ENCODE measurements around the gene LBH.
"Not testable (repeated sequence)": the region's sequence is repeated elsewhere in the genome, so short reads cannot be mapped to it uniquely, and the experiment has no call there.

LBH gene

DNA sequence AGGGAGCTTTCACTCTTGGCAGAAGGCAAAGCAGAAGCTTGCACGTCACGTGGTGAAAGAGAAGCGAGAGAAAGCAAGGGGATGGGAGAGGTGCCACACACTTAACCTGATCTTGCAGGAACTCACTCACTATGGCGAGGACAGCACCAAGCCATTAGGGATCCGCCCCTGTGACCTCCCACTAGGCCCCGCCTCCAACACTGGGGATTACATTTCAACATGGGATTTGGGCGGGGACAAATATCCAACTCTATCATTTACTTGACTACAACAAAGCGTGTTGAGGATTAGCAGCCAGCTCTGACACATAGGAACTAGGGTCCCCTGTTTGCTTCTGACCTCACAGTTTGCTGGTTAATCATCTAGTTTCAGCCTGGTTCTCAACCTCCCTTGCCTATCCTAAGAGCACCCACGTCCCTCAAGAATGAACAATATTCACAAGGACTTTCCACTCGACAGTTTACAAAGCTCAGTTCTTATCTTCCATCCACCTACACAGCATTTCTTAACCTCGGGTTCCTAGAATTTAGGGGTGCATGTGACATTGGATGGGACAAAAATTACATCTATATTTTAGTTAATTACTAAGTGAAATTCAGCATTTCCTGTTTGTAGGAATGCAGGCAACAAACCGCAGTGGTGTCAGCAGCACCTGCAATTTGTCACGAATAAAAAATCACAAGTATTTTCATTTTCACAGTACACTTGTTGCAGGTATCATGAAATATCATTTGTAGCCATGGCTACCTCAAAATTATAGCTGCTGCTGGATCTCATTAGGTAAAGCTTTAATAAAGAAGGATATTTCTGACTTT is 36.0 kb downstream of the LBH start:
- TF ChIP-seq, protein P1, sequence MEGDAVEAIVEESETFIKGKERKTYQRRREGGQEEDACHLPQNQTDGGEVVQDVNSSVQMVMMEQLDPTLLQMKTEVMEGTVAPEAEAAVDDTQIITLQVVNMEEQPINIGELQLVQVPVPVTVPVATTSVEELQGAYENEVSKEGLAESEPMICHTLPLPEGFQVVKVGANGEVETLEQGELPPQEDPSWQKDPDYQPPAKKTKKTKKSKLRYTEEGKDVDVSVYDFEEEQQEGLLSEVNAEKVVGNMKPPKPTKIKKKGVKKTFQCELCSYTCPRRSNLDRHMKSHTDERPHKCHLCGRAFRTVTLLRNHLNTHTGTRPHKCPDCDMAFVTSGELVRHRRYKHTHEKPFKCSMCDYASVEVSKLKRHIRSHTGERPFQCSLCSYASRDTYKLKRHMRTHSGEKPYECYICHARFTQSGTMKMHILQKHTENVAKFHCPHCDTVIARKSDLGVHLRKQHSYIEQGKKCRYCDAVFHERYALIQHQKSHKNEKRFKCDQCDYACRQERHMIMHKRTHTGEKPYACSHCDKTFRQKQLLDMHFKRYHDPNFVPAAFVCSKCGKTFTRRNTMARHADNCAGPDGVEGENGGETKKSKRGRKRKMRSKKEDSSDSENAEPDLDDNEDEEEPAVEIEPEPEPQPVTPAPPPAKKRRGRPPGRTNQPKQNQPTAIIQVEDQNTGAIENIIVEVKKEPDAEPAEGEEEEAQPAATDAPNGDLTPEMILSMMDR (IDR thresholded peaks at IDR 0.05; ENCODE audit: extremely low read depth, missing control alignments), result no peak
- DNase-seq (ENCODE audit: low spot score), result no peak

DNA sequence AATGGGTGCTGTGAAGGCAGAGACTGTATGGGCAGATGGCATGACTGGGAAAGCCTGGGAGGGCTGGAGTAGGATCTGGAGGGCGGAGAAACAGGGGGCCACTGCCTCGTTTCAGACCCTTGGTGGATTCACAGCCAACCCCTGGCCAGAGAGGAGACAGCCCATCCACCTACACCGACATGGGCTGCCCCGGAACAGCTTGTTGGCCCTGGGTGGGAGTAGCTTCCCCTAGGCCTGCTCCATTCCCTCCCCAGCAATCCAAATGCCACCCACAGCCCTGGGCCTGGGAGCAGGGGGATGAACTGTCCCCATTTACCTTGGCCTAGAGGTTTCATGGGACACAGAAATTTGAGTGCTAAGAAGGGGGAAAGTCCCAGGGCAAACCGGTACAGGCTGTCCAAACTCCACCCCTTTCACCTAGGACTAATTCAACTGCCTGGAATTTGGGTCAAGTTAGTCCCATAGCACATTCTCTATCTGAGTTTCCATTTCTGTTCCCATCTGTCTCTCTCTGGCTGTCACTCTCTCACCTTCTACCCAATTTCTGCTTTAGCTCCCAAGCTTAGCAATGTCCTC is 37.0 kb downstream of the LBH start:
- DNase-seq (ENCODE audit: low spot score), result no peak
- TF ChIP-seq, protein P1 (IDR thresholded peaks at IDR 0.05; ENCODE audit: extremely low read depth, missing control alignments), result no peak

DNA sequence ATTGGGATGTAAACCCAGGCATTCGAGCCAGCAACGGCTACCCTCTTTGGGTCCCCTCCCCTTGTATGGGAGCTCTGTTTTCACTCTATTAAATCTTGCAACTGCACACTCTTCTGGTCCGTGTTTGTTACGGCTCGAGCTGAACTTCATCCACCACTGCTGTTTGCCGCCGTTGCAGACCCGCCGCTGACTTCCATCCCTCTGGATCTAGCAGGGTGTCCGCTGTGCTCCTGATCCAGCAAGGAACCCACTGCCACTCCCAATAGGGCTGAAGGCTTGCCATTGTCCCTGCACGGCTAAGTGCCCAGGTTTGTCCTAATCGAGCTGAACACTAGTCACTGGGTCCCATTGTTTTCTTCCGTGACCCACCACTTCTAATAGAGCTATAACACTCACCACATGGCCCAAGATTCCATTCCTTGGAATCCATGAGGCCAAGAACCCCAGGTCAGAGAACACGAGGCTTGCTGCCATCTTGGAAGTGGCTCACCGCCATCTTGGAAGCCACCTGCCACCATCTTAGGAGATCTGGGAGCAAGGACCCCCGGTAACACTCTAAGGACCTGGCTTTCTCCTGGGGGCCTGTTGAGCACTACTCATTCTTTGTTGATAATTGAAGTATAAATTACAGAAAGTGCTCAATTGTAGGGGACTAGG is 37.9 kb downstream of the LBH start:
- not testable (repeated sequence) for DNase-seq (ENCODE audit: low spot score)

DNA sequence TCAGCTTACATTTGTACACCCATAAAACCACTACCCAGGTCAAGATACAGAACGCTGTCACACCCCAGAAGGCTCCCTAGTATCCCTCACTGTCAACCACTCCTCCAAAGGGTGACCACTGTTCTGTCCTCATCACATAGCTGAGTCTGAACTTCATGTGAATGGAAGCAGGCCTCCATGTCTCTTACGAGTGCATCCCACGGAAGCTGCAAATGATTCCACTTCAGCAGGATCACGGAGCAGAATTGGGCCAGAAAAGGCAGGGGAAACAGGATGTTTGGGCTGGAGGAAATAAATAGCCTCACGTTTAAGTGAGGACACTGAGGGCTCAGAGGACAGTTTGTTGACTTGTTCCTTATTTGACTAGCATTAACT is 38.4 kb downstream of the LBH start:
- TF ChIP-seq, protein P1 (IDR thresholded peaks at IDR 0.05; ENCODE audit: extremely low read depth, missing control alignments), result no peak
- no peak for DNase-seq (ENCODE audit: low spot score)

DNA sequence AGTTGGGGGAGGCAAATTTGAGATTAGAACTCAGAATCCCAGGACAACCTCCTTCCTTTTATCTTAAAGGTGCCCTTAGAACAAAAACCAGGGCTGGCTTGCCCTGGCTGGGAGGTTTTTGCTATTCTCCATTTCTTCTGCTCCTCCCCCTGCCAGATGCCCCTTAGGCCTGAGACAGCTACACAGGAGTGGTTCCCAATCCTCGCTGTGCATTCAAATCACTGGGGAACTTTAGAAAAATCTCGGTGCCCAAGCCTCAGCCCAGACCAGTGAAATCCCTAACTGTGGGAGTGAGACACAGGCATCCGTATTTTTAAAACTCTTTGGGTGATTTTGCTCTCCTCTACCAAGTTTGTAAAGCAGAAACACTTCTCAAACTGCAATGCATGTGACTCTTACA is 38.8 kb downstream of the LBH start:
- TF ChIP-seq, protein P1 (IDR thresholded peaks at IDR 0.05; ENCODE audit: extremely low read depth, missing control alignments), result no peak
- no peak for DNase-seq (ENCODE audit: low spot score)

DNA sequence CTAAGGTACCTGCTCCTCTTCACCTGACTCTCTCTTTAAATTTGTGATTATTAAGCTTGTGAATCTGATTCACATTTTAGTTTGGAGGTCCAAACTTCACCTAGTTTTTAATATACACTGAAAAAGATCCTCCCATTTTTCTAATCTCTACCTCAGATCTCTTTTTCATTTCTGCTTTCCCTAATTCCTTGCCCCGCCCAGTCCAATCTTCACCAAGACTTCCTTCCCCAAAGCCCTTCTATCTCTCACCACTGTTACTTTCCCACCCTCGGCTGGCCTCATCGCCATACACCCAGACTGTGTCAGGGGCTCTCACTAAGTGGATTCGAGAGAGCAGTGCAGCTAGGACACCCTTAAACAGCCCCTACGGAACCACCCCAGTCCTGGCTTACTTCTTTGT is 40.0 kb downstream of the LBH start:
- TF ChIP-seq, protein P1 (IDR thresholded peaks at IDR 0.05; ENCODE audit: extremely low read depth, missing control alignments), result no peak
- no peak for DNase-seq (ENCODE audit: low spot score)

DNA sequence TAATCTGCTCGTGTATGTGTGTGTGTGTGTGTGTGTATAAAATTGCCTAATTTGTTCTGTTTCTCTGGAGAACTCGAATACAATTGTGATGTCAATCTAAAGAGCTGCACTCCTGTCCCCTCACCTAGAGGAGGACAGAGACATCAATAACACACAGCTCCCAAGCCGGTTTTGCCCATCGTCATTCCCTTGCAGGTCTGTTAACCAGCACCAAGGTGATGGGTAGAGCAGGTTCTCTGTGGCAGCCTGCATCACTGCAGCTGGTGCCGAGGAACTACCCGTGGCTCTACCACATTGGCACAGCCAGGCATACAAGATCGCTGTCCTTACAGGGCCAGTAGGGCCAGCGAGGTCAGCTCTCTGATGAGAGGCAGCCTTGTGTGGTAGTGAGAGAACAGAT is 41.0 kb downstream of the LBH start:
- TF ChIP-seq, protein P1 (IDR thresholded peaks at IDR 0.05; ENCODE audit: extremely low read depth, missing control alignments), result no peak

More for the DNA sequence above, 41.0 kb downstream of the LBH start:
- no peak for DNase-seq (ENCODE audit: low spot score)

Measured in GM20000 (cell line).